ENCODE results near the gene PLEKHG7.

GRCh38 chr12:92803903-92804302, 101.1 kb downstream of the PLEKHG7 start:
- no peak for TF ChIP-seq CTCF (IDR thresholded peaks at IDR 0.05)
- no peak for TF ChIP-seq POLR2A (IDR thresholded peaks at IDR 0.05)

Data from body of pancreas (tissue), 4 donors.